Mucosa of gallbladder (tissue), 1 donor: Measurements from ENCODE around the gene ZNF507. TPM values are rescaled to one million over a fixed set of nuclear protein-coding genes. Genes with fewer than 3 reads are reported as not detected.
"Not testable (repeated sequence)": the region's sequence is repeated elsewhere in the genome, so short reads cannot be mapped to it uniquely, and the experiment has no call there.

Experiments
- DNase-seq: peaks from one replicate; pipeline ENCODE4 v3.0.0-alpha.2; 2020; ENCODE audit warnings: low spot score
- total RNA-seq: library from RNA; stranded (reverse); gene quantifications from one replicate; pipeline ENCODE4 v1.2.1, GENCODE V29; 2021
- donor health status: DM: no; HTN: no; CAD: no.

ZNF507 gene
- total RNA-seq, 1 donor from 2014 or later = 21.8 TPM

GRCh38 chr19:32407004-32407992 is 61.9 kb downstream of the ZNF507 start:
- no peak for DNase-seq

GRCh38 chr19:32415246-32415645 is 69.8 kb downstream of the ZNF507 start:
- no peak for DNase-seq

- no peak for DNase-seq
Observed at GRCh38 chr19:32415669-32416068, 70.3 kb downstream of the ZNF507 start.

GRCh38 chr19:32416749-32417456 is 71.5 kb downstream of the ZNF507 start:
- DNase-seq = no peak

GRCh38 chr19:32418155-32418554 is 72.7 kb downstream of the ZNF507 start:
- DNase-seq = no peak

GRCh38 chr19:32421589-32422361 is 76.4 kb downstream of the ZNF507 start:
- no peak for DNase-seq

- DNase-seq = no peak
Observed at GRCh38 chr19:32422435-32422834, 77.0 kb downstream of the ZNF507 start.

GRCh38 chr19:32423944-32424343 is 78.5 kb downstream of the ZNF507 start:
- not testable (repeated sequence) for DNase-seq

- no peak for DNase-seq
Observed at GRCh38 chr19:32427536-32427935, 82.1 kb downstream of the ZNF507 start.

GRCh38 chr19:32436692-32437091 is 91.3 kb downstream of the ZNF507 start:
- DNase-seq = no peak

GRCh38 chr19:32437096-32437495 is 91.7 kb downstream of the ZNF507 start:
- no peak for DNase-seq

Other genes starting within 250 kb of the ZNF507 start
- 17.8 TPM for gene DPY19L3, start 60.2 kb downstream of the ZNF507 start, total RNA-seq
- 56.4 TPM for gene PDCD5, start 235.6 kb downstream of the ZNF507 start, total RNA-seq